ENCODE results near the gene RTN4IP1. TPM values are rescaled to one million over a fixed set of nuclear protein-coding genes. Genes with fewer than 3 reads are reported as not detected.

RTN4IP1 gene
- polyA plus RNA-seq, 1 experiment, result 3.1 TPM

DNA sequence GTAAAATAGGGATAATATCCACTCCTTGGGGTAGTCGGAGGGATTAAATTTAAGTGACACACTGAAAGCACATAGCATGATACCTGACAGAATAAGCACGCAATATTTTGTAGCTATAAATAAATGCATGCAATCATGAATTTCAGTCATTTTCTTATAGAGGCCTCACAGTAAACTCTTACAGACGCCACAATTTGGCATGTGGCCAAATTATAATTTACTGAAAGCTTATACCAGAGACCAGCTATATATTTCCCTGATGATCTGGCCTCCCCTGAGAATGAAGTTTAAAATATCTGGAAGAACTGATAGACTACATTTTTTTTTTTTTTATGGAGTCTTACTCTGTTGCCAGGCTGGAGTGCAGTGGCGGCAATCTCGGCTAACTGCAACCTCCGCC, 40.9 kb upstream of the RTN4IP1 start:
- ChIA-PET POLR2A (no interaction called here), CTCF (interaction anchor here (1.9 kb wide), 1 partner anchor 10 kb away, joined by 4 read pairs; no protein-coding TSS in a partner anchor)
- no peaks in the 10 kb centered on the region for H3K27me3 ChIP-seq (ENCODE audit: control insufficient read depth, insufficient read depth, low read length)
- TF ChIP-seq, protein P1, sequence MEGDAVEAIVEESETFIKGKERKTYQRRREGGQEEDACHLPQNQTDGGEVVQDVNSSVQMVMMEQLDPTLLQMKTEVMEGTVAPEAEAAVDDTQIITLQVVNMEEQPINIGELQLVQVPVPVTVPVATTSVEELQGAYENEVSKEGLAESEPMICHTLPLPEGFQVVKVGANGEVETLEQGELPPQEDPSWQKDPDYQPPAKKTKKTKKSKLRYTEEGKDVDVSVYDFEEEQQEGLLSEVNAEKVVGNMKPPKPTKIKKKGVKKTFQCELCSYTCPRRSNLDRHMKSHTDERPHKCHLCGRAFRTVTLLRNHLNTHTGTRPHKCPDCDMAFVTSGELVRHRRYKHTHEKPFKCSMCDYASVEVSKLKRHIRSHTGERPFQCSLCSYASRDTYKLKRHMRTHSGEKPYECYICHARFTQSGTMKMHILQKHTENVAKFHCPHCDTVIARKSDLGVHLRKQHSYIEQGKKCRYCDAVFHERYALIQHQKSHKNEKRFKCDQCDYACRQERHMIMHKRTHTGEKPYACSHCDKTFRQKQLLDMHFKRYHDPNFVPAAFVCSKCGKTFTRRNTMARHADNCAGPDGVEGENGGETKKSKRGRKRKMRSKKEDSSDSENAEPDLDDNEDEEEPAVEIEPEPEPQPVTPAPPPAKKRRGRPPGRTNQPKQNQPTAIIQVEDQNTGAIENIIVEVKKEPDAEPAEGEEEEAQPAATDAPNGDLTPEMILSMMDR (IDR thresholded peaks at IDR 0.05; ENCODE audit: insufficient read depth, low read depth, low read length), result no peak
- H3K36me3 ChIP-seq (ENCODE audit: control insufficient read depth, insufficient read depth, low read length), result peaks cover 1% of the 10 kb centered on the region; the same call in 1 of the 2 replicates
- no peak for DNase-seq (ENCODE audit: low read depth)
- no peak overlapping the region for H3K4me3 ChIP-seq (ENCODE audit: low read depth, low read length)

DNA sequence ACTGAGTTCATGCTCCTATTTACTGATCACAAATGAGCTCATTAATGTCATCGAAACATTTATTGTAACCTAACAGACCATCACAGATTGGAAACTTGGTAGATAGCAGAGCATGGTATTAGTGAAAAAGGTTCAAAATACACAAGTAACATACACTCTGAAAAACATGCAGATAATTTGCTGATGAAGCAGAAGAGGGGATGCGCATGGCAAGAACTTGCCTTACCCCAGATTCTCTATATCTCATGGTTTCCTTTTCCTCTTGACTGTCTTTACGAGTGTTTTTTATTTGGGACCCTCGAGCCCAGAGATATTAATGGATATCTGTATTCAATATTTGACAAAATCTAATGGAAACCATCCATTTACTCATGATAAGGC, 37.7 kb upstream of the RTN4IP1 start:
- Histone ChIP-seq H3K4me3 (ENCODE audit: low read depth, low read length) (no peak overlapping the region), H3K27me3 (ENCODE audit: control insufficient read depth, insufficient read depth, low read length) (no peaks in the 10 kb centered on the region), H3K36me3 (ENCODE audit: control insufficient read depth, insufficient read depth, low read length) (peaks cover 3% of the 10 kb centered on the region)
- POLR2A ChIA-PET, result no interaction called here
- no peak for DNase-seq (ENCODE audit: low read depth)
- TF ChIP-seq, protein P1 (IDR thresholded peaks at IDR 0.05; ENCODE audit: insufficient read depth, low read depth, low read length), result no peak
- CTCF ChIA-PET, result interaction anchor here (0.7 kb wide), 1 partner anchor 10 kb away, joined by 3 read pairs; no protein-coding TSS in a partner anchor

DNA sequence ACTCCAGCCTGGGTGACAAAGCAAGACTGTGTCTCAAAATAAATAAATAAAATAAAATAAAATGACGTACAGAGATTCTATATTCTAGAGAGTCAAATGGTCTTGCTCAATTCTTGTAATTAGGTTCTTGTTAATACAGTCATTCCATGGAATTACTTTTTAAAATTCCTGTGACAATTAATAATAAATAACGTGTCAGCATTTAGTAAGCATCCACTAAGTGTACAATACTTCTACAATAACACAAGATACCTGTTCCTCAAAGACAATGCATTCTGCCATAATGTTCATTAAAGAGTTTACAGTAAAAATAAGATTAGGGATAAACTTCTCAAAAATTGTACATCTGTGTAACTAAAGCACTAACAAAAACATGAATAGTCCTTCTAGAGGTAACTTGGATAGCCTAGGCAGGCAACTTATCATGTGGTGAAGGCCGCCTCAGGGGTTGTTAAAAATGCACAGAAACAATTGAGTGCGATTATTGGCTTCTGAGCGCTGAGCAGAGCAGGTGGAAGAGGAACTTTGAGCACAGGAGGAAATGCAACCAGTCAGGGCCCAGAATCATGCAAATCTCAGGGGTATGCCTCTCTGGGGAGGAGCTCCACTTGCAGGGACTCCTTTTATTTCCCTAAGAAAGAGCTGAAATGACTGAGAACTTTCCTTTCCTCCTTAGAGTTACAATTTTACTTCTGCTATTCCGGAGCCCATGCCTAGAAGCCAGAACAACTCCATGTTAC, 37.2 kb upstream of the RTN4IP1 start:
- Histone ChIP-seq H3K4me3 (ENCODE audit: low read depth, low read length) (no peak overlapping the region), H3K36me3 (ENCODE audit: control insufficient read depth, insufficient read depth, low read length) (peaks cover 3% of the 10 kb centered on the region), H3K27me3 (ENCODE audit: control insufficient read depth, insufficient read depth, low read length) (no peaks in the 10 kb centered on the region)
- ChIA-PET CTCF (no interaction called here), POLR2A (no interaction called here)
- TF ChIP-seq, protein P1 (IDR thresholded peaks at IDR 0.05; ENCODE audit: insufficient read depth, low read depth, low read length), result no peak
- DNase-seq (ENCODE audit: low read depth), result no peak

DNA sequence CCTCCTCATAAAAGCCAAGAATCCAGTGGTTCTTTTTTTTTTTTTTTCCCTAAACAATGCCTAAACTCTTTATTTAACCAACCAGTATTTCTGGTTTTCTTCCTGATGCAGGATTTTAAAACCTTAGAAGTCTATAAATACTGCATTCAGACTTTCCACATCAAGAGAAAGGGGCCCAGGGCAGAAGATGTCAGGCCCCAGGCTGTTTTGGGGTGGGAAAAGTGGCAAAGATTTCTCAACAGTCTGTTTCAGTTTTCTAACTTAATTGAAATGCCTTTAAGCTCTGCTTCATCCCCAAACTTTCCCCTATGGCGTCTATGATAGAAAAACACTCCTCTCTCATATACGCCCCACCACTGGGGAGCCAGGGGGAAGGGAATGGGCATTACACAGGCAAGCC, 33.2 kb upstream of the RTN4IP1 start:
- Histone ChIP-seq H3K27me3 (ENCODE audit: control insufficient read depth, insufficient read depth, low read length) (no peaks in the 10 kb centered on the region), H3K36me3 (ENCODE audit: control insufficient read depth, insufficient read depth, low read length) (peaks cover 5% of the 10 kb centered on the region), H3K4me3 (ENCODE audit: low read depth, low read length) (no peak overlapping the region)
- DNase-seq (ENCODE audit: low read depth), result no peak
- ChIA-PET CTCF (no interaction called here), POLR2A (no interaction called here)
- TF ChIP-seq, protein P1 (IDR thresholded peaks at IDR 0.05; ENCODE audit: insufficient read depth, low read depth, low read length), result no peak

DNA sequence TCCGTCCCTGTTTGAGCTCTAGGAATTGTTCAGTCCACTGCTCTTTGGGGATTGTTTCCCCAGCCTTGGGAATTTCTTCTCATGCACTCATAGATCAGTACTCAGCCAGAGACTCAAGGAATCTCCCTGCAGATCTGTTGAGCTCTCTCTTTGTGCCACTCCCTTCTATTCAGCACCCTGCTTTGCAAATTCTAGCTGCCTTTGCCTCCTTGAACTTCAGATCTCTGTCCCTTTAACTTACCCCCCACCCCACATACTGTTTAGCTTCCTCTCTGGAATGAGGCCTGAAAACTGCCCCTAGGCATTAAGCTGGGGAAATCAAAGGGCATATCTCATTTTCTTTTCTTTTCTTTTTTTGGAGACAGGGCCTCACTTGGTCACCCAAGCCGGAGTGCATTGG, 30.6 kb upstream of the RTN4IP1 start:
- no peak overlapping the region for H3K4me3 ChIP-seq (ENCODE audit: low read depth, low read length)
- TF ChIP-seq, protein P1 (IDR thresholded peaks at IDR 0.05; ENCODE audit: insufficient read depth, low read depth, low read length), result no peak
- H3K36me3 ChIP-seq (ENCODE audit: control insufficient read depth, insufficient read depth, low read length), result peaks cover 6% of the 10 kb centered on the region
- ChIA-PET CTCF (interaction anchor here (0.9 kb wide), 1 partner anchor 14 kb away, joined by 3 read pairs; no protein-coding TSS in a partner anchor), POLR2A (no interaction called here)
- no peaks in the 10 kb centered on the region for H3K27me3 ChIP-seq (ENCODE audit: control insufficient read depth, insufficient read depth, low read length)
- no peak for DNase-seq (ENCODE audit: low read depth)

All from BJ (cell line).